H1 (cell line): ENCODE data around the gene CELF4.

ENCODE experiments used
- JUN ChIP-seq: IDR thresholded peaks from 2 replicates; pipeline ENCODE4 v1.6.1; 2011; ENCODE audit warnings: low read depth, mild to moderate bottlenecking, improper control_type of control experiment, low read length
- SIX5 ChIP-seq: IDR thresholded peaks from 2 replicates; pipeline ENCODE4 v1.6.1; 2011; ENCODE audit warnings: mild to moderate bottlenecking, low read depth, low read length
- TF ChIP-seq, protein P1 (sequence below), 3 experiments: IDR thresholded peaks; 1 replicate in 2 of 3; 2 replicates in 1 of 3; pipeline versions ENCODE4 v1.5.1 to v1.6.1; 2011; ENCODE audit warnings: low read length in 3 of 3, mild to moderate bottlenecking in 3 of 3, inconsistent platforms in 2 of 3, low read depth in 1 of 3, moderate library complexity in 1 of 3; ENCODE audit not compliant: insufficient read depth in 1 of 3; ENCODE audit errors: control extremely low read depth in 1 of 3
- TF ChIP-seq, protein P2 (sequence below): IDR thresholded peaks from 2 replicates; pipeline ENCODE4 v1.6.1; 2012; ENCODE audit warnings: inconsistent platforms

DNA sequence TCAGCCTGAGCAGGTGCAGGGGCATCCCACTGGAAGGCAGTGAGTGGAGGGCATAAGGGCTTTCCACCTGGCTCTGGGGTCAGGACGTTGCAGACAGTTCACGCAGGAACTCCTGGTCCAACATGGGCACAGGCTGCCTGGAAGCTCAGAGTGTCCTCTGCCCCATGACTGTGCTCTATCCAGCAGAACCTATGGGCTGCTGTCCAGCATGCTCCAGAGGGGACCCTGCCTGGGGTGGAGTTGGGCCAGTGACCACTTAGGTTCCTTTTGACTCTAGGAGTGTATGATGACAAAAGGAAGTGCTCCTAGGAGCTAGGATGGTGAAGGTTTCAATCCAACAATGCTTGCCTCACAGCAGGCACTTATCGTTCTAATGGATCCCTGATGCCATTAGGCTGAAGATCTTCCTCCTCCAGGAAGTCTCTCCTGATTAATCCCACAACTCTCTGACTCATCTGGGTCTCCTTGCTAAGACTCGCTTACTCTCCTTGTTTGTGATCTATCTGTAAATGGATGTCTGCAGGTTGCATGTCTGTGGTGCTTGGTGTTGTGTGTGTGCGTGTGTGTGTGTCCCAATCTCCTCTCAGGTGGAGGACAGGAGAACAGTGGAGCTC lies 224.0 kb downstream of the CELF4 start:
- TF ChIP-seq SIX5 (no peak), JUN (no peak)
- TF ChIP-seq, protein P1, sequence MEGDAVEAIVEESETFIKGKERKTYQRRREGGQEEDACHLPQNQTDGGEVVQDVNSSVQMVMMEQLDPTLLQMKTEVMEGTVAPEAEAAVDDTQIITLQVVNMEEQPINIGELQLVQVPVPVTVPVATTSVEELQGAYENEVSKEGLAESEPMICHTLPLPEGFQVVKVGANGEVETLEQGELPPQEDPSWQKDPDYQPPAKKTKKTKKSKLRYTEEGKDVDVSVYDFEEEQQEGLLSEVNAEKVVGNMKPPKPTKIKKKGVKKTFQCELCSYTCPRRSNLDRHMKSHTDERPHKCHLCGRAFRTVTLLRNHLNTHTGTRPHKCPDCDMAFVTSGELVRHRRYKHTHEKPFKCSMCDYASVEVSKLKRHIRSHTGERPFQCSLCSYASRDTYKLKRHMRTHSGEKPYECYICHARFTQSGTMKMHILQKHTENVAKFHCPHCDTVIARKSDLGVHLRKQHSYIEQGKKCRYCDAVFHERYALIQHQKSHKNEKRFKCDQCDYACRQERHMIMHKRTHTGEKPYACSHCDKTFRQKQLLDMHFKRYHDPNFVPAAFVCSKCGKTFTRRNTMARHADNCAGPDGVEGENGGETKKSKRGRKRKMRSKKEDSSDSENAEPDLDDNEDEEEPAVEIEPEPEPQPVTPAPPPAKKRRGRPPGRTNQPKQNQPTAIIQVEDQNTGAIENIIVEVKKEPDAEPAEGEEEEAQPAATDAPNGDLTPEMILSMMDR (IDR thresholded peaks at IDR 0.05; ENCODE audit: control extremely low read depth in 1 of 3, insufficient read depth in 1 of 3, low read depth in 1 of 3, low read length in 3 of 3), result no peak
- TF ChIP-seq, protein P2, sequence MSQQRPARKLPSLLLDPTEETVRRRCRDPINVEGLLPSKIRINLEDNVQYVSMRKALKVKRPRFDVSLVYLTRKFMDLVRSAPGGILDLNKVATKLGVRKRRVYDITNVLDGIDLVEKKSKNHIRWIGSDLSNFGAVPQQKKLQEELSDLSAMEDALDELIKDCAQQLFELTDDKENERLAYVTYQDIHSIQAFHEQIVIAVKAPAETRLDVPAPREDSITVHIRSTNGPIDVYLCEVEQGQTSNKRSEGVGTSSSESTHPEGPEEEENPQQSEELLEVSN, result no peak
